Glomerular visceral epithelial cell (primary cell): Measurements from ENCODE around the gene FOXL3.
"Not testable (repeated sequence)": the region's sequence is repeated elsewhere in the genome, so short reads cannot be mapped to it uniquely, and the experiment has no call there.

Source experiments
- DNase-seq: peaks from one replicate; pipeline ENCODE4 v3.0.0-alpha.2; 2016; ENCODE audit errors: extremely low spot score

Gene FOXL3

DNA sequence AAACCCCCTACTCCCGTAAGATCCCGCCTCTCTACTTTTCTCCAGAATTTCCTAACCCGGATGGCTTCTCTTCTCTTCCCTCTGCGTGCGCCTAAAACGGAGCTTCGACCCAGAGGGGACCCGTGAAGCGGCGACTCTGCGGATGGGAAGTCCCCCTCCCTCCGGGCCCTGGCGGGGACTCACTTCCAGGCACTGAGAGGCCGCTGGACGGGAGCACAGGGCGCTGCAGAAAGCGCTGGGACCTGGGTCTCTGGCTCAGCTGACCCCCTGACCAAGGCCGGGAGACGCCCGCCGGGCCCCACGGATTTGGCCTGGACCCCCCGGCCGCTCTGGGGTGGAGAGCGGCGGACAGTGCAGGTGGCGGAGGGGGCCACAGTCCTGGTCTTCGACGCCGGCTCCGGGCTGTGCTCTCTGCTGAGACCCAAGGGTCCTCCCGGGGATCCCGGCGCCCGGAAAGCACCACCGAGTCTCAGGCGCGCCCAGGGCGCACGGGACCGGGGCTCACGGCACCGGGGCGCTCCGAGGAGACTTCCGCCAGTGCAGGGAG, 688 bp upstream of the FOXL3 start:
- no peak for DNase-seq

DNA sequence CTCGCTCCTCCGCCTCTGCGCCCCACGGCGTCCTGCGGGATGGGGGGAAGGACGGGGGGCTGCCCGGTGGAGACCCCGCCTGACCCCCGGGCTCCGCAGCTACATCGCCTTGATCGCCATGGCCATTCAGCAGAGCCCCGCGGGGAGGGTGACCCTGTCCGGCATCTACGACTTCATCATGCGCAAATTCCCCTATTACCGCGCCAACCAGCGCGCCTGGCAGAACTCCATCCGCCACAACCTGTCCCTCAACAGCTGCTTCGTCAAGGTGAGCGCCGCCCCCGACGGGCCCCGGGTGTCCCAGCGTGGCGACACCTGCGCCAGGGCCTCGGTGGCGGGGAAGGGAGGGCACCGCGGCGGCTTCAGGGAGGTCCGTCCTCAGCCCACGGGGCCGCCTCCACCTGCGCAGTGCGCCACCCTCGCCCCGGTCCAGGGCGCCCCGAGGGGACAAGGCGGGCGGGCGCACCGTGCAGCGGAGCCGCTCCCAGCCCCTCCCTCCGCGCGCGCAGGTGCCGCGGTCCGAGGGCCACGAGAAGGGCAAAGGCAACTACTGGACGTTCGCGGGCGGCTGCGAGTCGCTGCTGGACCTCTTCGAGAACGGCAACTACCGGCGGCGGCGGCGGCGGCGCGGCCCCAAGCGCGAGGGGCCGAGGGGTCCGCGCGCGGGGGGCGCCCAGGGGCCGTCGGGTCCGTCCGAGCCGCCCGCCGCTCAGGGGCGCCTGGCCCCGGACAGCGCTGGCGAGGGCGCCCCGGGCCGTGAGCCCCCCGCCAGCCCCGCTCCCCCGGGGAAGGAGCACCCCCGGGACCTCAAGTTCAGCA, 793 bp downstream of the FOXL3 start:
- DNase-seq: no peak

DNA sequence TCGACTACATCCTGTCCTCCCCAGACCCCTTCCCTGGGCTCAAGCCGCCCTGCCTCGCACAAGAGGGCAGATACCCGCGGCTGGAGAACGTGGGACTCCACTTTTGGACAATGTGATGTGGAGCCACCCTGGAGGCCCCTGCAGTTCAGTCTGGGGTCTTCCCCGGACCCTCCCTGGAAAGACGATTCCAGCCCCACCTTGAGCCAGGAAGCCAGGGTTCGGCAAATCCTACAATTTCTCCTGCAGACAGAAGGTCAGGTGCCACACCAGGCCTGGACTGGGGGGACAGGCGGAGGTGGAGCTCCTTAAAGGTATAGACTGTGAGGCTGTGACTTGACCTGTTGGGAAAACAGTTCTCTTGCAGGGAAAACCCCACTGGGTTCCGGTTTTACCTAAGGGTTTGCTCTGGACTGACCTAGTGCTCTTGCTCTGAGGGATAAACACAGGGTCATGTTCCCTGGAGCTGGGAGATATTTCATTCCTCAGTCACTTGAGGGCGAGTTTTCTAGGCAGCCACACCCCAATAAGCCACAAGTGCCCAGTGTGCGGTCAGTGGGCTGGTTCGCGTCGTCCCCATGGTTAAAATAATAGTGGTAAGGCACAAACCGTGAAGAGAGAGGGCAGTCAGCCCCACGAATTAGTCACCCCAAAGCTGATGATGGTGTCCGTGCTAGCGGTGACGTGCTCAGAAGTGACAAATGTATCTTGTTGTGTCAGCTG, 1.6 kb downstream of the FOXL3 start:
- DNase-seq: peak; percentile 72

DNA sequence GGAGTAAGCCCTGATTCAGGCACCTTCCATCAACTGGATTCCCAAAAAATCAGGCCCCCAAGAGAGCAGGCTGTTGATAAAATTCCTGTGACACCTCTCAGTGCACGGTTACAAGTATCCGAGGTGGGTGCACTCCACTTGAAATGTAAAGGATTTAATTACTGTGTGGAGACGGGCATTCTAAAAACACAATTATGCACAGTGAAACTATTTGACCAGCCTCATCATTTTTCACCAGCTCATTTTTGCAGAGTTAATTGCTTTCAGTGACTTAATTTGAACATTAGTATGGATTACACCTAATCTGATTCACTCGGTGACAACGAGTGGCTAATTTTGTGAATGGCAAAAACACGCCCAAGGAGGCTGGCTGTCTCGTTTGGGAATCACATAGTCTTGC, 2.3 kb downstream of the FOXL3 start:
- no peak for DNase-seq

GRCh38 chr7:292826-293225, 2.9 kb downstream of the FOXL3 start:
- no peak for DNase-seq

DNA sequence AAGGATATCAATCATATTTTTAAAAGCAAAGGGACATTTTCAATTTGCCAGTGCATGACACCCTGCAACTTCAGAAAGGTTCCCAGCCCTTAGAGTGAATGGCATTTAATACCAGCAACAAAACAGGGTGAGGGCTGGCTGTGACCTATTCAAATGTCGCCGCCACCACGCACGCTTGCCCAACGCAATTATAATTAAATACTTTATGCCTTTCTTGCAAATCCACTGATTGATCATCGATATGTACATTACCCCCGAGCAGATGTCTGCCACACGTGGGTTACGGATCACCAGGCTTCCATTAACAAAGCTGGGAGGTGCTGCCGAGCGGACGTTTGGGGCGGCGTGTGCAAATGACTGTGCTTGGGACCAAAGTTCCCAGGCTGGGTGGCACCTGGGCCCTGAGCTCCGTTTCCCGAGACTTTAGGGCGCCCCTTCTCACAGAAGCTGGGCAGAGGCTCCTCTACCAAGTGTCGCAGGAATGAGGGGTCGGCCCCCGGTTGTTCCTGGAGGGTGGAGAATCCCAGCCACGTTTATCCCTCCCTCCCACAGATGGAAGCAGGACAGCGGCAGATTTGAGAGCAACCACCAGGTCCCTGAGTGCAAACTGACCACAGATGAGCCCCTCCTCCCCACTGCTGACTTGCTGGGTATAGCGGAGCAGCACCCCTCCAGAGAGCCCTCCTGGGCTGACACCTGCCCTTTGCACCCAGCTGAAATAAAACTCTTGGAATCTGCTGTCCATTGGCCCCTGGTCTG, 3.9 kb downstream of the FOXL3 start:
- DNase-seq: no peak

DNA sequence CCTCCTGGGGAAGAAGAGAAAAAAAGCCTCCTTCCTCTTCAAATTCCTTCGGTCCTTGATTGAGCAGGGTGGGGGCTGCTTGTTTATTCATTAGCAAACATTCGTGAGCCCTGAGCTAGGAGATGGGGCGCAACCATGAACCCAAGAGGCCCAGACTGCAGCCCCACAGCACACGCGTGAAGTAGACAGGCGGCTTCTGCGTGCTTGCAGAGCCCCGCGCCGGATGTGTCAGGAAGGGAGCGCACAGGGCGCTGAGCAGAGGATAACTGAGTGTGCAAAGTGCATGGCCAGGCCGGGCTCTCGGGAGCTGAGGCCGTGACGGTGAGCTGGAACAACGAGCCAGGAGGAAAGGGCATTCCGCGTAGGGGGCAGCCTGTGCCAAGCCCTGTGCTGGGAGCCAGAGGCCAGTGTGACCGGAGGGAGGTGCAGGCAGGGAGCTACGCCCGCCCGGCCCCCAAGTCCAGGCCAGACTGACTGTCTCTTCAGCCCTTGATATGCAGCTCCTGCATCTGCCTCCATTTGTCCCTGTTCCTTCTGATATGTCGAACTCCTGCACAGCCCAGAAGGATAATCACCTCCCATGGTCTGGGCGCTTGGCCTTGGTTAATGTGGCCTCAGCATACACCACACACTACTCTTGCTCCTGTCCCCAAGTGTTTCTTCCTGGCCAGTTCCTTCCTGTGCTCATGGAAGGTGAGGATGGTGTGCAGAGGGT, 4.6 kb downstream of the FOXL3 start:
- no peak for DNase-seq

DNA sequence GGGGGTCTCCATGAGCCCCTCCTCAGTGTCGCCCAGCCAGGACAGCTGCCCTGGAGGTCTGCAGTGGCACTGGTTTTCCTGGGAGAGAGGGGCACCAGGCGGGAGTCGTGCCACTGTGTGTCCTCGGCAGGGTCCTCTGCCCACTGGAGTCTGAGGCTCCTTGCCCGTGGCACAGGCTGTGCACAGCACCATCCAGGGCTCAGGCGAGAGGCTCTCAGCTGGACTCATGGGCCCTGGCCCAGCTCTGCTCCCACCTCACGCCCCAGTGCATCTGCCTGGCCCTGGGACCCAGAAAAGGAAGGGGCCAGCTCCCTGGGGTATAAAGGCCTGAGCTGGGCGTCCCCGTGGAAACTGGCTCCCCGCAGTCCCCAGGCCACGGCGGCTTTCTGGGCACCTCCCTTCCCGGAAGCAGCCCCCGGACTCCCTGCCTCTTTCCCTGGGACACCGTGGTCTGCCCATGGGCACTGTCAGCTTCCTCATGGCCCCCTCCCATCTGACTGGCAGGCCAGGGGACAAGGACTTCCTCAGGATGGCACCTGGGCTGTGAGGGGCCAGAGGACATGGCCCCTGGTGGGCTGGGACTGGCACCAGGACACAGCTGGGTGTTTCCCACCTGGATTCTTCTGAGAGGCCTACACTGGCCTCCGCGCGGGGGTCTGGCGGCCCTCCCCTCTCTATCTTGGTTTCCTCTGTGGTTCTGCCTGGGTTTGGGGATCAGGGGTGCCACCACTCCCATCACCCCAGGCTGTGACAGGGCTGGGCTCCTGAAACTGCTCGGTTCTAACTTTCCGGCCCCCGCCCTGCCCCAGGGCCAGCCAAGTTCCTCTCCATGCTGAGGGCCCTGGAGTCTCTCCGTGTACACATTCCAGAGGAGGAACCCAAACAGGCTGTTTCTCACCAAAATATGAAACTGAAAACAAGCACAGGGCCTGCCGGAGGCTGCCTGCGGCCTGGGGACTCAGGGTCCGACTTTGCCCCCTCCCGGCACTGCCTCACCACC, 5.5 kb downstream of the FOXL3 start:
- no peak for DNase-seq

- no peak for DNase-seq
Observed at GRCh38 chr7:296373-296945, 6.5 kb downstream of the FOXL3 start.

- not testable (repeated sequence) for DNase-seq
Observed at GRCh38 chr7:297141-297540, 7.2 kb downstream of the FOXL3 start.

- DNase-seq: no peak
Observed at GRCh38 chr7:297611-298374, 7.8 kb downstream of the FOXL3 start.

GRCh38 chr7:298375-298702, 8.4 kb downstream of the FOXL3 start:
- no peak for DNase-seq

GRCh38 chr7:298743-299142, 8.8 kb downstream of the FOXL3 start:
- DNase-seq: no peak

GRCh38 chr7:299169-299568, 9.2 kb downstream of the FOXL3 start:
- no peak for DNase-seq

GRCh38 chr7:299628-300027, 9.7 kb downstream of the FOXL3 start:
- no peak for DNase-seq

GRCh38 chr7:300048-300447, 10.1 kb downstream of the FOXL3 start:
- no peak for DNase-seq

- DNase-seq: no peak
Observed at GRCh38 chr7:300546-301290, 10.7 kb downstream of the FOXL3 start.

DNA sequence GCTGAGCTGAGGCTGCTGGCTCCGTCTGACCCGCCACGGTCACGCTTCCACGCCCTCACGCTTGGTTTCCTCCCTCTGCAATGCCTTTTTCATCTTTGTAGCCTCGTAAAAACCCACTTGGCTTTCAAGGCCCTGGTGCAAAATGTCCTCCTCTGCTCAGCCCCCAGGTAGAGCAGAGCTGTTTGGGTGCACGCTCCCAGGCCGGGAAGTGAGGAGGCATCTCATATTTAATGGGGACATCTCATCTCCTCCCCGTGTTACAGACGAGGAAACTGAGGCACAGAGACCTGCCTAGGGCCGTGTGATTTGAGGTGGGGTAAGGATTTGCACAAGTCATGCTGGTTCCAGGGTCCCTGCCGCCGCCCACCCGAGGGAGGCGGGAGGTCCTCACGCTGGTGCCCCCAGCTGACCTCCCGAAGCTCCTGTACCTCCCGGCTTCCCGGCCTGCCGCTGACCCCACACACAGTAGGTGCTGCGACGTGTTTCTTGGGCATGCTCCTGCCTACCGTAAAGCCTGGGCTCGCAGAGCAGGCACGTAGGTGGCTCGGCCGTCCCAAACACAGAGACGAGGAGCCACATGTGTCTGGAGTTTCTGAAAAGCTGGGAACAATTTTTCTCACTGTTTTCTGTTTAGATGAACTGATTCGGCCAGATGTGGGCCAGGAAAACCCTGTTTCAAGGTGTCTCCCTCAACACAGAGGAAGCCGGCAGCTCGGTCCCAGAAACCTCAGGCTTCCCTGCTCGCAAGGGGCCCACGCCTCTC, 11.5 kb downstream of the FOXL3 start:
- DNase-seq: no peak
